Measurements from ENCODE around the gene GNB1.

GNB1 gene

GRCh38 chr1:1781526-1781903 lies 109.4 kb downstream of the GNB1 start:
- no peak for DNase-seq (ENCODE audit: low spot score)

GRCh38 chr1:1780598-1781525 lies 110.0 kb downstream of the GNB1 start:
- DNase-seq (ENCODE audit: low spot score), result no peak

- DNase-seq (ENCODE audit: low spot score), result peak; percentile 67
These were observed 110.9 kb downstream of the GNB1 start for GRCh38 chr1:1779691-1780597.

GRCh38 chr1:1779320-1779675 lies 111.6 kb downstream of the GNB1 start:
- DNase-seq (ENCODE audit: low spot score), result no peak

- DNase-seq (ENCODE audit: low spot score), result peak; percentile 74
These were observed 112.1 kb downstream of the GNB1 start for GRCh38 chr1:1778663-1779319.

GRCh38 chr1:1777950-1778662 lies 112.8 kb downstream of the GNB1 start, which contains the start of gene NADK:
NADK (minus strand) TSS chr1:1778470; CDS start chr1:1765406, 13,064 bp downstream.
- peak; percentile 65 for DNase-seq (ENCODE audit: low spot score)

GRCh38 chr1:1777583-1777899 lies 113.3 kb downstream of the GNB1 start:
- DNase-seq (ENCODE audit: low spot score), result no peak

- DNase-seq (ENCODE audit: low spot score), result no peak
These were observed 114.0 kb downstream of the GNB1 start for GRCh38 chr1:1776672-1777582.

GRCh38 chr1:1775327-1776226 lies 115.3 kb downstream of the GNB1 start:
- DNase-seq (ENCODE audit: low spot score), result no peak

- no peak for DNase-seq (ENCODE audit: low spot score)
These were observed 117.0 kb downstream of the GNB1 start for GRCh38 chr1:1773874-1774273.

GRCh38 chr1:1771096-1771495 lies 119.8 kb downstream of the GNB1 start:
- no peak for DNase-seq (ENCODE audit: low spot score)

GRCh38 chr1:1770102-1770501 lies 120.8 kb downstream of the GNB1 start:
- no peak for DNase-seq (ENCODE audit: low spot score)

- no peak for DNase-seq (ENCODE audit: low spot score)
These were observed 122.5 kb downstream of the GNB1 start for GRCh38 chr1:1768249-1768992.

- no peak for DNase-seq (ENCODE audit: low spot score)
These were observed 125.9 kb downstream of the GNB1 start for GRCh38 chr1:1764876-1765470.

GRCh38 chr1:1763657-1764621 lies 126.9 kb downstream of the GNB1 start:
- no peak for DNase-seq (ENCODE audit: low spot score)

GRCh38 chr1:1761504-1762376 lies 129.1 kb downstream of the GNB1 start:
- no peak for DNase-seq (ENCODE audit: low spot score)
